ENCODE data around the gene PDE2A. TPM values are rescaled to one million over a fixed set of nuclear protein-coding genes. Genes with fewer than 3 reads are reported as not detected.

The PDE2A gene
- total and polyA plus RNA-seq, 7 donors: 6.0 to 20.1 (median 8.8) TPM

GRCh38 chr11:72709478-72710238, 35.4 kb upstream of the PDE2A start:
- TF ChIP-seq CTCF (IDR thresholded peaks at IDR 0.05): no peak

GRCh38 chr11:72707032-72707431, 32.8 kb upstream of the PDE2A start:
- ATAC-seq (no peak), DNase-seq (no peak)
- peaks cover 0 to 79% of the 10 kb centered on the region in 2 donors for H3K36me3 ChIP-seq (ENCODE audit: insufficient read depth in 1 of 2, low read depth in 1 of 2)
- no peak overlapping the region for H3K27ac ChIP-seq
- WGBS, 3 donors: 95 to 96% (median 96%) methylated on average over 9 of the region's 9 CpGs
- intact Hi-C loops (cut with DNase I): no loop called here
- H3K27me3 ChIP-seq (ENCODE audit: insufficient read depth in 3 of 3, low read length in 2 of 3): no peaks in the 10 kb centered on the region
- H3K9me3 ChIP-seq: no peaks in the 10 kb centered on the region
- no peak for TF ChIP-seq CTCF (IDR thresholded peaks at IDR 0.05)
- no peaks in the 10 kb centered on the region for H3K4me1 ChIP-seq
- H3K4me3 ChIP-seq: no peak overlapping the region

More at GRCh38 chr11:72709478-72710238, 35.4 kb upstream of the PDE2A start:
- Histone ChIP-seq H3K4me1 (no peaks in the 10 kb centered on the region), H3K9me3 (no peaks in the 10 kb centered on the region), H3K36me3 (ENCODE audit: insufficient read depth in 1 of 2, low read depth in 1 of 2) (peaks cover 0 to 71% of the 10 kb centered on the region in 2 donors), H3K4me3 (no peak overlapping the region), H3K27ac (no peak overlapping the region), H3K27me3 (ENCODE audit: insufficient read depth in 3 of 3, low read length in 2 of 3) (no peaks in the 10 kb centered on the region)
- intact Hi-C loops (cut with DNase I): no loop called here
- no peak for DNase-seq
- no peak for ATAC-seq
- 95 to 97% (median 97%) methylated on average over 20 of the region's 20 CpGs for WGBS, 3 donors

GRCh38 chr11:72706579-72706978, 32.4 kb upstream of the PDE2A start:
- intact Hi-C loops (cut with DNase I): no loop called here
- H3K36me3 ChIP-seq (ENCODE audit: insufficient read depth in 1 of 2, low read depth in 1 of 2): peaks cover 0 to 79% of the 10 kb centered on the region in 2 donors
- H3K4me1 ChIP-seq: no peaks in the 10 kb centered on the region

GRCh38 chr11:72705442-72706365, 31.5 kb upstream of the PDE2A start:
- WGBS, 3 donors: 88 to 91% (median 90%) methylated on average over 11 to 12 of the region's 12 CpGs
- DNase-seq (no peak), ATAC-seq (no peak)
- TF ChIP-seq CTCF (IDR thresholded peaks at IDR 0.05): no peak
- Histone ChIP-seq H3K9me3 (no peaks in the 10 kb centered on the region), H3K27me3 (ENCODE audit: insufficient read depth in 3 of 3, low read length in 2 of 3) (no peaks in the 10 kb centered on the region), H3K27ac (no peak overlapping the region), H3K4me3 (no peak overlapping the region), H3K4me1 (no peaks in the 10 kb centered on the region), H3K36me3 (ENCODE audit: insufficient read depth in 1 of 2, low read depth in 1 of 2) (peaks cover 0 to 79% of the 10 kb centered on the region in 2 donors)
- intact Hi-C loops (cut with DNase I): no loop called here

More at GRCh38 chr11:72706579-72706978, 32.4 kb upstream of the PDE2A start:
- H3K4me3 ChIP-seq: no peak overlapping the region
- no peaks in the 10 kb centered on the region for H3K27me3 ChIP-seq (ENCODE audit: insufficient read depth in 3 of 3, low read length in 2 of 3)
- 88 to 94% (median 90%) methylated on average over 5 of the region's 5 CpGs for WGBS, 3 donors
- ATAC-seq (no peak), DNase-seq (no peak)
- TF ChIP-seq CTCF (IDR thresholded peaks at IDR 0.05): no peak
- no peaks in the 10 kb centered on the region for H3K9me3 ChIP-seq
- H3K27ac ChIP-seq: no peak overlapping the region

Data from psoas muscle (tissue), 8 donors.